Measurements from ENCODE around the gene PLPPR3. TPM values are rescaled to one million over a fixed set of nuclear protein-coding genes. Genes with fewer than 3 reads are reported as not detected.

PLPPR3 gene
- total RNA-seq, 1 donor, result 0.36 TPM

DNA sequence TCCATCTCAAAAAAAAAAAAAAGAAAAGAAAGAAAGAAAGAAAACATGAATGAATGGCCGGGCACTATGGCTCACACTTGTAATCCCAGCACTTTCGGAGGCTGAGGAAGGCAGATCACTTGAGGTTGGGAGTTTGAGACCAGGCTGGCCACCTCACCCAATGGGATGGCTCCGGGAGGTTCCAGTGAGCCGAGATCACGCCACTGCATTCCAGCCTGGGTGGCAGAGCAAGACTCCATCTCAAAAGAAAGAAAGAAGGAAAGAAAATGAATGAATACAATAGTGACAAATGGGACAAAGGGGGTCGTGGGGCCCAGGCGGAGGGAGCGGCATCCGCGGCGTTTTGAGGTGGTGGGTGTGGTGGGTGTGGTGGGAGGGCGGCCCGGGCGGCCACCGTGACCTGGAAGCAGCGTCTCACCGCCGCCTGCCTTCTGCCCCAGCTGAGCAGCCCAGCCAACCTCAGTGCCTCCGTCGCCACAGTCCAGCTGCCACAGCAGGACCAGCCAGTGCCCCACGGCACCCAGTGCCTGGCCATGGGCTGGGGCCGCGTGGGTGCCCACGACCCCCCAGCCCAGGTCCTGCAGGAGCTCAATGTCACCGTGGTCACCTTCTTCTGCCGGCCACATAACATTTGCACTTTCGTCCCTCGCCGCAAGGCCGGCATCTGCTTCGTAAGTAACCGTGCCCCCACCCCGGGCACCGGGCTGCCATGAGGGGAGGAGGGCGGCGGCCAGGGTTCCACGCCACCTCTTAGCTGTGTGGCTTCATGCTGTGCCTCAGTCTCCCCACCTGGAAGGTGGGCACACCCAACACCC lies 24.2 kb upstream of the PLPPR3 start:
- no peak overlapping the region for H3K4me3 ChIP-seq (ENCODE audit: insufficient read depth, low read length)
- DNase-seq (ENCODE audit: insufficient read length, low spot score, missing footprints), result no peak
- TF ChIP-seq, protein P1, sequence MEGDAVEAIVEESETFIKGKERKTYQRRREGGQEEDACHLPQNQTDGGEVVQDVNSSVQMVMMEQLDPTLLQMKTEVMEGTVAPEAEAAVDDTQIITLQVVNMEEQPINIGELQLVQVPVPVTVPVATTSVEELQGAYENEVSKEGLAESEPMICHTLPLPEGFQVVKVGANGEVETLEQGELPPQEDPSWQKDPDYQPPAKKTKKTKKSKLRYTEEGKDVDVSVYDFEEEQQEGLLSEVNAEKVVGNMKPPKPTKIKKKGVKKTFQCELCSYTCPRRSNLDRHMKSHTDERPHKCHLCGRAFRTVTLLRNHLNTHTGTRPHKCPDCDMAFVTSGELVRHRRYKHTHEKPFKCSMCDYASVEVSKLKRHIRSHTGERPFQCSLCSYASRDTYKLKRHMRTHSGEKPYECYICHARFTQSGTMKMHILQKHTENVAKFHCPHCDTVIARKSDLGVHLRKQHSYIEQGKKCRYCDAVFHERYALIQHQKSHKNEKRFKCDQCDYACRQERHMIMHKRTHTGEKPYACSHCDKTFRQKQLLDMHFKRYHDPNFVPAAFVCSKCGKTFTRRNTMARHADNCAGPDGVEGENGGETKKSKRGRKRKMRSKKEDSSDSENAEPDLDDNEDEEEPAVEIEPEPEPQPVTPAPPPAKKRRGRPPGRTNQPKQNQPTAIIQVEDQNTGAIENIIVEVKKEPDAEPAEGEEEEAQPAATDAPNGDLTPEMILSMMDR (IDR thresholded peaks at IDR 0.05; ENCODE audit: extremely low read depth, low read depth, low read length), result no peak

DNA sequence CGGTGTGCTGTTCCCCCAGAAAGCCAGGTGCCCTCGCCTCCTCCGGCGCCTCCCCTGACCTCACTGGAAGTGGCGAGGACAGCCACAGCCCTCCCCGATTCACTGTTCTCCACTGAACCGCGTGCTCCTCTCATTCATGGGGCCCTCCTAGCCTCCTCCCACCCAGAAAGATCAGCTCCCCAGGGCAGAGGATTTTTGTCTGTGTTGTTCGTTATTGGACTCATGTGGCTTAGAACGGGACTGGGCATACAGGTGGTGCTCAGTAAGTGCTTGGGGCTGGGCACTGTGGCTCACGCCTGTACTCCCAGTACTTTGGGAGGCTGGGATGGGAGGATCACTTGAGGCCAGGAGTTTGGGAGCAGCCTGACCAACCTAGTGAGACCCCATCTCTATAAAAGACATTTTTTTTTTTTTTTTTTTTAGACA lies 22.8 kb upstream of the PLPPR3 start:
- TF ChIP-seq, protein P1 (IDR thresholded peaks at IDR 0.05; ENCODE audit: extremely low read depth, low read depth, low read length), result no peak
- peaks cover 37% of the 10 kb centered on the region for H3K27me3 ChIP-seq (ENCODE audit: insufficient read depth, low read length)
- no peak overlapping the region for H3K27ac ChIP-seq (ENCODE audit: low read depth, low read length)
- peaks cover 3% of the 10 kb centered on the region for H3K4me1 ChIP-seq (ENCODE audit: insufficient read depth, low read length)
- no peak overlapping the region for H2AFZ ChIP-seq (ENCODE audit: low read length)
- no peaks in the 10 kb centered on the region for H3K9me3 ChIP-seq (ENCODE audit: low read depth, low read length)
- no peaks in the 10 kb centered on the region for H3K79me2 ChIP-seq (ENCODE audit: insufficient read depth, low read length)
- DNase-seq (ENCODE audit: insufficient read length, low spot score, missing footprints), result no peak
- H4K20me1 ChIP-seq (ENCODE audit: insufficient read depth, low read length), result no peaks in the 10 kb centered on the region
- H3K4me2 ChIP-seq (ENCODE audit: insufficient read depth, low read length), result no peak overlapping the region
- H3K36me3 ChIP-seq (ENCODE audit: insufficient read depth, low read length), result no peaks in the 10 kb centered on the region
- no peak overlapping the region for H3K4me3 ChIP-seq (ENCODE audit: insufficient read depth, low read length)

More for the DNA sequence above, 24.2 kb upstream of the PLPPR3 start:
- Histone ChIP-seq H3K79me2 (ENCODE audit: insufficient read depth, low read length) (no peaks in the 10 kb centered on the region), H2AFZ (ENCODE audit: low read length) (no peak overlapping the region), H3K4me1 (ENCODE audit: insufficient read depth, low read length) (peaks cover 3% of the 10 kb centered on the region), H3K4me2 (ENCODE audit: insufficient read depth, low read length) (no peak overlapping the region), H3K36me3 (ENCODE audit: insufficient read depth, low read length) (no peaks in the 10 kb centered on the region), H3K27me3 (ENCODE audit: insufficient read depth, low read length) (peaks cover 37% of the 10 kb centered on the region), H3K9me3 (ENCODE audit: low read depth, low read length) (no peaks in the 10 kb centered on the region), H4K20me1 (ENCODE audit: insufficient read depth, low read length) (no peaks in the 10 kb centered on the region), H3K27ac (ENCODE audit: low read depth, low read length) (no peak overlapping the region)

DNA sequence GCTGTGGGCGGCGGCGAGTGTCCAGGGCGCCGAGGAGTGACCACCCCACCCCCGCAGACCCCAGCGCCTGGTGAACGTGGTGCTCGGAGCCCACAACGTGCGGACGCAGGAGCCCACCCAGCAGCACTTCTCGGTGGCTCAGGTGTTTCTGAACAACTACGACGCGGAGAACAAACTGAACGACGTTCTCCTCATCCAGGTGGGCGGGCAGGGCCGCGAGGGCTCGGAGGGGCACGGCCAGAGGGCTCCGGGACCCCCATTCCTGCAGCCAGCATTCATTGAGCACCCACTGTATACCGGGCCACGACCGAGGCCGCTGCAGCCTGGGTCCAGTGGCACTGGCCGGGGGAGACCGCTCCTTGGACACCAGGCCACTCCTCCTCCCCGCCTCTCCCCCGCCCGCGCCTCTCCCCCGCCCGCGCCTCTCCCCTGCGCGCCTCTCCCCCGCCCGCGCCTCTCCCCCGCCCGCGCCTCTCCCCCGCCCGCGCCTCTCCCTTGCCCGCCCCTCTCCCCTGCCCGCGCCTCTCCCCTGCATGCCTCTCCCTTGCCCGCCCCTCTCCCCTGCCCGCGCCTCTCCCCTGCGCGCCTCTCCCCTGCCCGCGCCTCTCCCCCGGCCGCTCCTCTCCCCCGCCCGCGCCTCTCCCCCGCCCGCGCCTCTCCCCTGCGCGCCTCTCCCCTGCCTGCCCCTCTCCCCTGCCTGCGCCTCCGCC lies 22.2 kb upstream of the PLPPR3 start:
- no peak overlapping the region for H3K4me3 ChIP-seq (ENCODE audit: insufficient read depth, low read length)
- H2AFZ ChIP-seq (ENCODE audit: low read length), result no peak overlapping the region
- TF ChIP-seq, protein P1 (IDR thresholded peaks at IDR 0.05; ENCODE audit: extremely low read depth, low read depth, low read length), result no peak

More for the DNA sequence above, 22.2 kb upstream of the PLPPR3 start:
- no peaks in the 10 kb centered on the region for H4K20me1 ChIP-seq (ENCODE audit: insufficient read depth, low read length)
- peaks cover 37% of the 10 kb centered on the region for H3K27me3 ChIP-seq (ENCODE audit: insufficient read depth, low read length)
- DNase-seq (ENCODE audit: insufficient read length, low spot score, missing footprints), result no peak
- H3K9me3 ChIP-seq (ENCODE audit: low read depth, low read length), result no peaks in the 10 kb centered on the region
- H3K4me1 ChIP-seq (ENCODE audit: insufficient read depth, low read length), result peaks cover 3% of the 10 kb centered on the region
- H3K79me2 ChIP-seq (ENCODE audit: insufficient read depth, low read length), result no peaks in the 10 kb centered on the region
- no peak overlapping the region for H3K4me2 ChIP-seq (ENCODE audit: insufficient read depth, low read length)
- no peaks in the 10 kb centered on the region for H3K36me3 ChIP-seq (ENCODE audit: insufficient read depth, low read length)
- H3K27ac ChIP-seq (ENCODE audit: low read depth, low read length), result no peak overlapping the region
